ENCODE results near the gene PSMG1. TPM values are rescaled to one million over a fixed set of nuclear protein-coding genes. Genes with fewer than 3 reads are reported as not detected.

Gene PSMG1
- total and polyA plus RNA-seq, 9 of the 15 experiments (the other 6 are each of a cell fraction or from before 2014, with no cell fraction given): 54.5 to 427 (median 328) TPM

GRCh38 chr21:39148975-39149374 lies 34.3 kb downstream of the PSMG1 start (continued):
- TF ChIP-seq ZBTB11 (CRISPR knock-in tag; IDR thresholded peaks at IDR 0.05) (0 out of 6 replicates have a peak, but pooled peaks of 1 of the 3 experiments have one; percentile 29), TCF3 (CRISPR knock-in tag; IDR thresholded peaks at IDR 0.05) (no peak), HNRNPUL1 (IDR thresholded peaks at IDR 0.05; ENCODE audit: low read length) (no peak), CC2D1A (IDR thresholded peaks at IDR 0.05) (no peak), MAFG (tag; conservative IDR thresholded peaks at IDR 0.05) (0 out of 2 replicates have a peak, but pooled peaks have one; percentile 11), ZNF766 (CRISPR knock-in tag; conservative IDR thresholded peaks at IDR 0.05) (0 out of 2 replicates have a peak, but pooled peaks have one; percentile 20), ARID1B (IDR thresholded peaks at IDR 0.05) (peak; percentile 74)

GRCh38 chr21:39144191-39144590 lies 39.1 kb downstream of the PSMG1 start:
- Histone ChIP-seq H3K9ac (ENCODE audit: insufficient read depth in 1 of 2, low read depth in 2 of 2, low read length in 2 of 2) (no peak overlapping the region), H3K4me2 (ENCODE audit: insufficient read depth, low read length) (no peak overlapping the region; the same call in 1 of the 2 replicates), H3K9me1 (ENCODE audit: control insufficient read depth, insufficient read depth, low read length) (no peaks in the 10 kb centered on the region), H3K36me3 (ENCODE audit: control insufficient read depth, insufficient read depth, low read length) (no peaks in the 10 kb centered on the region), H4K20me1 (replicated peaks; ENCODE audit: control insufficient read depth, insufficient read depth, low read length) (no peaks in the 10 kb centered on the region), H3K4me3 (no peak overlapping the region), H3K27ac (ENCODE audit: extremely low read depth, low read depth, low read length) (no peak overlapping the region), H3K27me3 (ENCODE audit: control insufficient read depth in 2 of 2, insufficient read depth in 2 of 2, low read length in 2 of 2) (peaks cover 10 to 11% of the 10 kb centered on the region in 2 experiments; a peak in 4 of 5 replicates), H2AFZ (ENCODE audit: low read depth, low read length) (peak overlapping the region; percentile 40), H3K9me3 (replicated peaks; ENCODE audit: control insufficient read depth, insufficient read depth, low read depth, low read length) (no peaks in the 10 kb centered on the region), H3K4me1 (replicated peaks in 1 of 2; ENCODE audit: control insufficient read depth in 2 of 2, insufficient read depth in 2 of 2, low read length in 2 of 2) (no peaks in the 10 kb centered on the region; a peak in 1 of 5 replicates), H3K79me2 (ENCODE audit: control insufficient read depth, insufficient read depth, low read length) (no peaks in the 10 kb centered on the region)
- FAIRE-seq: peak; percentile 66
- peak; percentile 34 to 63 (median 52) for DNase-seq (ENCODE audit: extremely low read depth in 1 of 4, low spot score in 3 of 4)
- intact Hi-C loops (cut with micrococcal nuclease) (no loop called here), in situ Hi-C loops (cut with MboI) (loop anchor here (5.0 kb wide), 1 partner anchor 412 kb away; no protein-coding TSS in a partner anchor)
- ChIA-PET POLR2A (no interaction called here), CTCF (ENCODE audit: low intra/inter-chr PET ratio) (interaction anchor here (0.8 kb wide), 1 partner anchor 1091 kb away, joined by 3 read pairs; no protein-coding TSS in a partner anchor)
- BruUV-seq (replicated peaks): no TSS peak
- ATAC-seq: peak; percentile 87
- WGBS (ENCODE audit: insufficient coverage, low coverage, missing lambda C conversion rate): 9% methylated on average over 3 of the region's 3 CpGs
- TF ChIP-seq USF2 (CRISPR knock-in tag; IDR thresholded peaks at IDR 0.05) (peak; percentile 92), DMBX1 (CRISPR knock-in tag; IDR thresholded peaks at IDR 0.05; ENCODE audit: borderline replicate concordance) (peak; percentile 46; the same call in 1 of the 2 replicates), TEAD4 (IDR thresholded peaks at IDR 0.05; ENCODE audit: low read length) (peak; percentile 15; the same call in 1 of the 2 replicates), TEAD4 (CRISPR knock-in tag; IDR thresholded peaks at IDR 0.05; ENCODE audit: borderline replicate concordance) (no peak), SPI1 (IDR thresholded peaks at IDR 0.05; ENCODE audit: borderline replicate concordance, low read depth, low read length) (peak; percentile 75; the same call in 1 of the 2 replicates), CBX8 (IDR thresholded peaks at IDR 0.05; ENCODE audit: borderline replicate concordance, extremely low read depth, low read depth, low read length, poor library complexity, severe bottlenecking) (no peak), CBFB (CRISPR knock-in tag; IDR thresholded peaks at IDR 0.05) (no peak), USF1 (CRISPR knock-in tag; IDR thresholded peaks at IDR 0.05) (peak; percentile 90), RAD51 (IDR thresholded peaks at IDR 0.05; ENCODE audit: borderline replicate concordance, low read depth) (peak; percentile 85)
